NCI-H345 (cell line): Measurements from ENCODE around the gene MXI1.
A peak's percentile ranks its signal among the peaks of the same experiment; 100 is the strongest.
"Not testable (repeated sequence)": the region's sequence is repeated elsewhere in the genome, so short reads cannot be mapped to it uniquely, and the experiment has no call there.

ENCODE experiments used
- DNase-seq: peaks from one replicate; lab custom pipeline; 2025; lab: John Stamatoyannopoulos, UW

Gene MXI1

GRCh38 chr10:110181911-110182310, 25.5 kb upstream of the MXI1 start:
- no peak for DNase-seq

GRCh38 chr10:110184398-110184797, 23.0 kb upstream of the MXI1 start:
- DNase-seq = no peak

DNA sequence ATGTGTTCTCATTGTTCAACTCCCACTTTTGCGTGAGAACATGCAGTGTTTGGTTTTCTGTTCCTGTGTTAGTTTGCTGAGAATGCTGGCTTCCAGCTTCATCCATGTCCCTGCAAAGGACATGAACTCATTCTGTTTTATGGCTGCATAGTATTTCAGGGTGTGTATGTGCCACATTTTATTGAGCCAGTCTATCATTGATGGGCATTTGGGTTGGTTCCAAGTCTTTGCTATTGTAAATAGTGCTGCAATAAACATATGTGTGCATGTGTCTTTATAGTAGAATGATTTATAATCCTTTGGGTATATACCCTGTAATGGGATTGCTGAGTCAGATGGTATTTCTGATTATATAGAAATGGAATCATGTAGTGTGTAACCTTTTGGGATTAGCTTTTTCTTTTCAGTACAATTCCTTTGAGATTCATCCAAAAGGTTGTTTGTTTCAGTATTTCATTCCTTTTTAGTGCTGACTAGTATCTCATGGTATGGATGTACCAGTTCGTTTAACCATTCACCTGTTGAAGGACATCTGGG, 21.7 kb upstream of the MXI1 start:
- DNase-seq = not testable (repeated sequence)

GRCh38 chr10:110190170-110190569, 17.2 kb upstream of the MXI1 start:
- no peak for DNase-seq

GRCh38 chr10:110192552-110192951, 14.9 kb upstream of the MXI1 start:
- DNase-seq = no peak

- DNase-seq = no peak
These were observed 6.9 kb upstream of the MXI1 start for GRCh38 chr10:110200503-110200902.

DNA sequence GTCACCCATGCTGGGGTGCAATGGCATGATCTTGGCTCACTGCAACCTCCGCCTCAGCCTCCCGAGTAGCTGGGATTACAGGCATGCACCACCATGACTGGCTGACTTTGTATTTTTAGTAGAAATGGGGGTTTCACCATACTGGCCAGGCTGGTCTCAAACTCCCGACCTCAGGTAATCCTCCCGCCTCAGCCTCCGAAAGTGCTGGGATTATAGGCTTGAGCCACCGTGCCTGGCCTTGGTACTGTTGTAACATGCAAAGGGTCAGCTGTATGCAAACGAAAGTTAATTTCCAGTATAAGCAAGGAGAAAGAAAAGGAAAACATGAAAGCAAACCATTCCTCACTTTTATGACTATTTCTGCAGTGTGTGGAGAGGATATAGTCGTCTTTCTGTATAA, 6.4 kb upstream of the MXI1 start:
- not testable (repeated sequence) for DNase-seq

DNA sequence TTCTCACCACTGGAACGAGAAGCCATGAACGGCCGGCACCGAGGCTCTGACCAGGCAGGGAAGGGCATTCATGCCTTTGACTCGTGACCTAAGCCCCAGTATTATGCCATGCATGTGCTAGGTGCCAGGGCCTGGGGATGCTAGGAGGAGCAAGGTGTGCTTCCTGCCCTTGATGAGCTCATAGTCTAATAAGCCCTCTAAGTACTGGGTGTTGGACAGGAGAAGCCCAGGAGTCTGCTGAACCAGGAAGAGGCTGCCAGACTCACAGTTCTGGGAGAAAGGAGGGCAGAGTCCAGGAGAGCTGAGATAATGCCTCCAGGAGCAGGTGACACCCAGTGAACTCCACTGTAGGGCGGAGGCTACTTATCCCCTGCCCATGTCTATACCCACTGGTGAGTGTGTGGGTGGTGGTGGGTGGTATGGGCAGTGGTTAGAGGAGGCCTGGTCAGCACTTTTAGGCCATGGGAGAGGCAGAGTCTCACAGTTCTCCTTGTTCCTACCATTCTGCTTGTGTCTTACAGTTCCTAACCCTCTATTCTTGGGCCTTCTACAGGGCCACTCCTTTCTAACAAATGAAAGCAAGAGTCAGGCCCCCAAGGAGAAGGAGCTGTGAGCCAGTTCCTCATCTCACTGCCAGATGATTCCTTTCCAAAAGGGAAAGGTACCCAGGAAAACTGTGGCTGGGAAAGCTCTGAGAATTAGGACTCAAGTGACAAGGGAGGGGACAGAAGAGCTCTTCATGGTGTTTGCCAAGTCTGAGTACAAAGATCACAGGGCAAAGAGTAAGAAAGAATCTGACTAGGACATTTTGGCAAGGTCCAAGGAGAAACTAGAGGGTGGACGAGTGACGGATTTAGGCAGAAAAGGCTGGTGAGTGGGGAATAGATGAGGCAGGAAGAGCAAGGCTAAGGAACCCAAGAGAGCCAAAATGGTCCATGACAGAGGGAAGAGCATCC, 3.6 kb upstream of the MXI1 start:
- DNase-seq = no peak

DNA sequence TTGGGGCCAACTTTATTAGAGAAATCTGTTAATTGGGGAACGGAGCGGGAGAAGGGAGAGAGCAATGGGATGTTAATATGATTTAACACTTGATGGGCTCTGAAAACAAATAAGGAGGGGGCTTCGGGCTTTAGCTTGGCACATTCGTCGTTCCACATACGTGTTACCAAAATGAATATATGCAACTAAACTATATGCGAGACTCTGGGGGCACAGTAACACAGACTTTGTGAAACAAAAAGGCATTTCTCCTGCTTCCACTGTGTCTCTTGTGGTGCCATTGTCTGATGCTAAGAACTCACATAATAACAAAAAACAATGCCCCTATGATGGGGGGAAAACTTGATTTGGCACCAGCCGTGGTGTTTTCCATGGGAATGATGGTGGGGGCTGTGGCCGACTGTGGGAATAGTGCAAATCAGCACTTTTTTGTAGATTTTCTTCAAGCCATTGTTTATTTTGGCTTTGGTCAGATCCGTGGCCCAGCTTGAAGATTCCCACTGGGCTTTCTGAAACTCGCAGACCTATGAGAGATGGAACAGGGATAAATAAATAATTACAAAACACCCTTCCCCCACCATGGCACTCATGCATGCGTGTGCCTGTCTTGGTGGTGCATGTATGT, 2.2 kb upstream of the MXI1 start:
- no peak for DNase-seq

GRCh38 chr10:110207805-110208613, 604 bp downstream of the MXI1 start:
- no peak for DNase-seq

GRCh38 chr10:110208614-110209453, 1.4 kb downstream of the MXI1 start:
- no peak for DNase-seq

GRCh38 chr10:110209454-110209925, 2.1 kb downstream of the MXI1 start:
- DNase-seq = peak; percentile 29

- no peak for DNase-seq
These were observed 2.7 kb downstream of the MXI1 start for GRCh38 chr10:110209926-110210673.

DNA sequence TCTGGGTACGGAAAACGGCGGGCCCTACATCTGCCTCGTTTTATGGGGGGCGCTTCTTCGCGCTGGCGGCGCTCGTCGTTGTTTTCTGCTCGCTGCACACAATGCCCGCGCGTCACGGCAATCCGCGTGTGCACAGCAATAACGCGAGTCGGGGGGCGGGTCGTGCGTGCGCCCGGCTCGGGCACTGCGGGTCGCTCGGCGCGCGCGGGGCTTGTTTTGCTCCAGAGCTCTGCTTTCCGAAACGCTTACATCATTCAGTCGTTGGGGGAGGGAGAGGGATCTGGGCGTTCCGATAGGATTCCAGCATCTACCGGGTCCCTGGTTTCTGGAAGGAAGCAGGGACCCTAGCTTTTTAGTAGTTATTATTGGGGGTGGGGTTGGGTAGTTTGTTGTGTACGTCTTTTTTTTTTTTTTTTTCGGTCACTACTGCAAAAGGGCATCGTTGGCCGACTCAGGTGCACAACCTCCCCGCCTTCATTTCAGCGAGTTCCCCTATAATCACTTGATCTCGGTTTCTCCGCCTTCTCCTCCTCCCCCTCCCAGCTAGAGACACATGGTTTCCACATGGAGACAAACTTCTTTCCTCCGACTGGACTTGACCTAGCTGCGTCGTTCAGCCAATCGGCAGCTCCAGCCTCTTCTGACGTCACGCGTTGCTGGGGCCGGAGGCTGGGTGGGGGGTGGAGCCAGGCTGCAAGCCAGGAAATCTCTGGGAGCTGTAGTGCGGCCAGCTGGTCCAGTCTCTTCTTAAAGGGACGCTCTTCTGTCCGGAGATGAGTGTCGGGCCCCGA, 3.5 kb downstream of the MXI1 start:
- DNase-seq = peak; percentile 92

DNA sequence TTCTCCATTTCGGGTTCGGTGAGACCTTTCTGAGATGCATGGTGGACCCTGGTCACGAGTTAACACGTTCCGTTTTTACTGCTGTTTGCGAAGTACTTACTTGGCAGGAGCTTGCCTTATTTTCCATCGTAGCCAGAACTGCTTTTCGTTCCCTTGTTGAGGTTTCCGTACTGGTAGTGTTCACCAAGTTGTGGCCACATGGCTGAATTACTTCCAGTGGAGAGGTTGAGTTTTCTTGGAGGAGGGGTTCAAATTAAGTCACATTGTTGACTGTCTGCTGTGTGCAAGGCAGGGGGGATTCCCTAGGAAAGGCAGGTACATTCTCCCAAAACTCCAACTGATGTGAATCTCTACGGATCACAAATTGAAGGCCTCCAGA, 4.0 kb downstream of the MXI1 start:
- DNase-seq = no peak

GRCh38 chr10:110212119-110213006, 5.0 kb downstream of the MXI1 start:
- no peak for DNase-seq

DNA sequence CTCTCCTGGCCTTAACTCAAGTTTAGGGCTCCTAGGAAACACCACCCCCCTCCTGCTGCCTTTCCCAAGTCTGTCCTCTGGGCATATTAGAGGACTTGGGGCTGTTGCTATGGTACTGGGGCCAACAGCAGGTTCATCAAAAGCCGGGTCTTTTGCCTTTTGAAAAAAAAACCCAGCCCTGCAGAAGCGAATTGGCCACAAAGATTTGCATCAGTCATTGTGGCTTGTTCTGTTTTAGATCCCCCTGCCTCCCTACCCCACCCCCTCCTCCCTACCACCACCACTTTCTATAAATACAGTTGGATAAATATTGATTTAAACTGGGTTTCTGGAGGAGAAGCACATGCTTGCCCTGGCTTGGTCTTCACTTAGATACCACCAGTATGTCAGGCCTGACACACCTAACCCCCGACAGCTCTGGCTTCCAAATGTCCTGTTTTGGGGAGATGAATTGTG, 7.0 kb downstream of the MXI1 start:
- no peak for DNase-seq
